ENCODE data around the gene SLC44A3.

SLC44A3 gene

DNA sequence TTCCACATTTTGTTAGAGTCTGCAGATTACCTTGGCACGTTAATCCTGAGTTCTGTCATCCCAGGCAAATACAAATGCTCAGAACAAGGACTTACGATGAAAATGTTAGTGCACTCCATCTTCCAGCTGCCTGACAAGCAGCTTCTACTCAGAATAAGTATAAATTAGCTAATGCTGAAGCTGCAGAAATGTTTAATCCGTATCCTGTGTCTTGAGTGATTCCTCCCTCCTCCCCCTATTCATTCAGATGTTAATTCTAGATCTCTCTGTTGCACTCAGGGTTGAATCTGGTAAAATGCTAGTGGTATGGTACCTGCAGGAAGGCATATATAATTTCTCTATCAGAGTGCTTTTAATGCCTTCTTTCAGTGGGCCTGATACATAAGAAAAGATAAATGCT is 66.9 kb downstream of the SLC44A3 start:
- no peaks in the 10 kb centered on the region for H3K36me3 ChIP-seq (replicated peaks; ENCODE audit: insufficient read depth, low read length)
- no peaks in the 10 kb centered on the region for H3K27me3 ChIP-seq (replicated peaks; ENCODE audit: insufficient read depth, low read length)
- H3K4me1 ChIP-seq (ENCODE audit: low read length) = no peaks in the 10 kb centered on the region
- H3K4me2 ChIP-seq (ENCODE audit: low read depth, low read length) = no peak overlapping the region
- H3K9me2 ChIP-seq (replicated peaks; ENCODE audit: insufficient read depth, low read length) = no peaks in the 10 kb centered on the region
- no peak overlapping the region for H3K4me3 ChIP-seq (ENCODE audit: low read length)
- H3K9me3 ChIP-seq (replicated peaks; ENCODE audit: insufficient read depth, low read length) = no peaks in the 10 kb centered on the region
- no peak for TF ChIP-seq EZH2phosphoT487 (IDR thresholded peaks at IDR 0.05; ENCODE audit: low read length)
- no peak for TF ChIP-seq CTCF (IDR thresholded peaks at IDR 0.05; ENCODE audit: low read length)
- no peak for TF ChIP-seq EZH2 (optimal IDR thresholded peaks at IDR 0.05; ENCODE audit: low read depth, low read length)
- no peaks in the 10 kb centered on the region for H3K79me2 ChIP-seq (ENCODE audit: low read length)
- H3K27ac ChIP-seq (ENCODE audit: low read length) = no peak overlapping the region
- no peak overlapping the region for H3K9ac ChIP-seq (ENCODE audit: low read length)
- H3F3A ChIP-seq (ENCODE audit: insufficient read depth, low read length) = no peaks in the 10 kb centered on the region
- H4K20me1 ChIP-seq (ENCODE audit: insufficient read depth, low read length) = no peaks in the 10 kb centered on the region
- no peak overlapping the region for H2AFZ ChIP-seq (ENCODE audit: low read length)
- DNase-seq = no peak

- no peak overlapping the region for H2AFZ ChIP-seq (ENCODE audit: low read length)
- no peaks in the 10 kb centered on the region for H3K36me3 ChIP-seq (replicated peaks; ENCODE audit: insufficient read depth, low read length)
- H3K79me2 ChIP-seq (ENCODE audit: low read length) = no peaks in the 10 kb centered on the region
- H4K20me1 ChIP-seq (ENCODE audit: insufficient read depth, low read length) = no peaks in the 10 kb centered on the region
- no peak overlapping the region for H3K27ac ChIP-seq (ENCODE audit: low read length)
- H3K4me3 ChIP-seq (ENCODE audit: low read length) = no peak overlapping the region
- no peak overlapping the region for H3K9ac ChIP-seq (ENCODE audit: low read length)
- H3K4me2 ChIP-seq (ENCODE audit: low read depth, low read length) = no peak overlapping the region
- H3K9me2 ChIP-seq (replicated peaks; ENCODE audit: insufficient read depth, low read length) = no peaks in the 10 kb centered on the region
- no peak for TF ChIP-seq EZH2 (optimal IDR thresholded peaks at IDR 0.05; ENCODE audit: low read depth, low read length)
- TF ChIP-seq CTCF (IDR thresholded peaks at IDR 0.05; ENCODE audit: low read length) = no peak
- no peak for TF ChIP-seq EZH2phosphoT487 (IDR thresholded peaks at IDR 0.05; ENCODE audit: low read length)
- H3F3A ChIP-seq (ENCODE audit: insufficient read depth, low read length) = no peaks in the 10 kb centered on the region
- no peaks in the 10 kb centered on the region for H3K9me3 ChIP-seq (replicated peaks; ENCODE audit: insufficient read depth, low read length)
- H3K27me3 ChIP-seq (replicated peaks; ENCODE audit: insufficient read depth, low read length) = no peaks in the 10 kb centered on the region
- no peaks in the 10 kb centered on the region for H3K4me1 ChIP-seq (ENCODE audit: low read length)
- DNase-seq = no peak
Observed at GRCh38 chr1:94887603-94888171, 67.5 kb downstream of the SLC44A3 start.

DNA sequence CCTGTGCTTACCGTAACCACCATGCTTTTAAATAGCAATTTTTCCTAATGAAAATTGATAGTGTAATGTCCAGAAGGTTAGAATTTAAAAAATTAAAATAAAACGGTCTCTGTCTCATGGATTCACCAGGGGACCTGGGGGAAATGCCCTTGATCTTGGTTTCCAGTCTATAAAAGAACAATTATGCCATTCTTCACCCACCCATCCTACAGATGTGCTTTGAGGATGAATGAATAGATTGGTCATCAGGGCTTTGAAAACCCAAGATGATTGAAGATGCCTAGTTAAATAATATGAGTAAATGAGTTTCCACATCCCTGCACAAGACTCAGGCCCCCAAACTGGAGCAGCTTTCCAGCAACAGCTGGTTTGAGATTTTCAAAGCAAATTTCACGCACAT is 68.0 kb downstream of the SLC44A3 start:
- Histone ChIP-seq H4K20me1 (ENCODE audit: insufficient read depth, low read length) (no peaks in the 10 kb centered on the region), H2AFZ (ENCODE audit: low read length) (no peak overlapping the region), H3K4me2 (ENCODE audit: low read depth, low read length) (no peak overlapping the region), H3K27me3 (replicated peaks; ENCODE audit: insufficient read depth, low read length) (no peaks in the 10 kb centered on the region), H3K9me3 (replicated peaks; ENCODE audit: insufficient read depth, low read length) (no peaks in the 10 kb centered on the region), H3K27ac (ENCODE audit: low read length) (no peak overlapping the region), H3K36me3 (replicated peaks; ENCODE audit: insufficient read depth, low read length) (no peaks in the 10 kb centered on the region), H3F3A (ENCODE audit: insufficient read depth, low read length) (no peaks in the 10 kb centered on the region), H3K9me2 (replicated peaks; ENCODE audit: insufficient read depth, low read length) (no peaks in the 10 kb centered on the region), H3K4me1 (ENCODE audit: low read length) (no peaks in the 10 kb centered on the region), H3K9ac (ENCODE audit: low read length) (no peak overlapping the region), H3K79me2 (ENCODE audit: low read length) (no peaks in the 10 kb centered on the region), H3K4me3 (ENCODE audit: low read length) (no peak overlapping the region)
- no peak for TF ChIP-seq EZH2 (optimal IDR thresholded peaks at IDR 0.05; ENCODE audit: low read depth, low read length)
- TF ChIP-seq EZH2phosphoT487 (IDR thresholded peaks at IDR 0.05; ENCODE audit: low read length) = no peak
- TF ChIP-seq CTCF (IDR thresholded peaks at IDR 0.05; ENCODE audit: low read length) = no peak
- no peak for DNase-seq
